Osteoblast (primary cell): ENCODE data around the gene PPP2R5C. TPM values are rescaled to one million over a fixed set of nuclear protein-coding genes. Genes with fewer than 3 reads are reported as not detected.

Experiments used
- DNase-seq: peaks from one replicate; pipeline ENCODE4 v3.0.0; 2011; ENCODE audit warnings: low spot score, mixed read lengths; ENCODE audit not compliant: insufficient read length; ENCODE audit errors: missing footprints
- H2AFZ ChIP-seq: 2 replicates; pipeline ENCODE4 v1.6.0; 2011; ENCODE audit warnings: mild to moderate bottlenecking, low read length
- H3K27ac ChIP-seq: 2 replicates; pipeline ENCODE4 v1.5.1; 2011; ENCODE audit warnings: mild to moderate bottlenecking, low read depth, low read length, moderate library complexity
- H3K27me3 ChIP-seq: 2 replicates; pipeline ENCODE4 v1.6.0; 2012; ENCODE audit warnings: mild to moderate bottlenecking, control low read depth, inconsistent platforms, low read length, moderate library complexity; ENCODE audit not compliant: insufficient read depth
- H3K36me3 ChIP-seq: 2 replicates; pipeline ENCODE4 v1.5.1; 2011; ENCODE audit warnings: mild to moderate bottlenecking, low read length, control low read depth, moderate library complexity; ENCODE audit not compliant: insufficient read depth
- H3K4me1 ChIP-seq: 2 replicates; pipeline ENCODE4 v1.5.1; 2011; ENCODE audit warnings: mild to moderate bottlenecking, low read length, control low read depth, moderate library complexity; ENCODE audit not compliant: insufficient read depth
- H3K4me2 ChIP-seq: 2 replicates; pipeline ENCODE4 v1.6.0; 2011; ENCODE audit warnings: mild to moderate bottlenecking, low read length; ENCODE audit not compliant: insufficient read depth
- H3K4me3 ChIP-seq: fragments of 200-600 bp; sonication (generic); 3 replicates; pipeline ENCODE4 v1.5.1; 2012; ENCODE audit warnings: mild to moderate bottlenecking, low read length, inconsistent platforms; ENCODE audit not compliant: insufficient read depth
- H3K79me2 ChIP-seq: 2 replicates; pipeline ENCODE4 v1.6.0; 2012; ENCODE audit warnings: mild to moderate bottlenecking, low read length, control low read depth, inconsistent platforms; ENCODE audit not compliant: insufficient read depth
- H3K9me3 ChIP-seq: 2 replicates; pipeline ENCODE4 v1.5.1; 2011; ENCODE audit warnings: low read depth, low read length, control low read depth
- H4K20me1 ChIP-seq: 2 replicates; pipeline ENCODE4 v1.6.0; 2012; ENCODE audit warnings: mild to moderate bottlenecking, low read length, control low read depth; ENCODE audit not compliant: insufficient read depth
- CTCF ChIP-seq: IDR thresholded peaks from 2 replicates; pipeline ENCODE4 v1.5.1; 2011; ENCODE audit warnings: mild to moderate bottlenecking, low read depth, low read length, moderate library complexity; ENCODE audit errors: extremely low read depth
- total RNA-seq: library from RNA; depleted of rRNA; stranded (reverse); fragments of >200 nt; gene quantifications from 2 replicates; pipeline ENCODE4 v1.2.3, GENCODE V29; 2012

The PPP2R5C gene
- total RNA-seq, 1 donor, result 101 TPM

DNA sequence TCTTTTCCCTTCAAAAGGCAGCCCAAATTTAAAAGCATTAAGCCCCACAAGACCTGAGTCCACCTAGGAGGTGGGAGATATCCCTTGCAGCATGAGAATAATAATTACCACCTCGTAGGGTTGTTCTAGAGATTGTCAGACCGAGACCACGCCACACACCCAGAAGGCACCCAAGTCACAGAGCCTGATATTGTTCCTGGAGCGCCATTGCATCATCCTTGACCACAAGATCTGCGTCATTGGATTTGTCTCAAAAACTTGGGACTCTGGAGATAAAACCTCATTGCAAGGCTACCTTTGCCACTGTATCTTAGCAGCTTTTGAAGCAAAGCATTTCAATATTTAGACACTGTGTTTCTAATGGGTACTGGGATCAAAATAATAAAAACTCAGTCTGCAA lies 29.4 kb upstream of the PPP2R5C start:
- no peak overlapping the region for H3K4me3 ChIP-seq
- no peak for TF ChIP-seq CTCF
- H3K4me1 ChIP-seq, result peaks cover 9% of the 10 kb centered on the region
- no peak overlapping the region for H3K27ac ChIP-seq
- H2AFZ ChIP-seq, result no peak overlapping the region
- H3K4me2 ChIP-seq, result no peak overlapping the region
- H3K9me3 ChIP-seq, result peaks cover 6% of the 10 kb centered on the region
- H4K20me1 ChIP-seq, result no peaks in the 10 kb centered on the region
- H3K79me2 ChIP-seq, result no peaks in the 10 kb centered on the region
- peak; percentile 19 for DNase-seq
- peaks cover under 1% of the 10 kb centered on the region for H3K27me3 ChIP-seq
- H3K36me3 ChIP-seq, result no peaks in the 10 kb centered on the region

DNA sequence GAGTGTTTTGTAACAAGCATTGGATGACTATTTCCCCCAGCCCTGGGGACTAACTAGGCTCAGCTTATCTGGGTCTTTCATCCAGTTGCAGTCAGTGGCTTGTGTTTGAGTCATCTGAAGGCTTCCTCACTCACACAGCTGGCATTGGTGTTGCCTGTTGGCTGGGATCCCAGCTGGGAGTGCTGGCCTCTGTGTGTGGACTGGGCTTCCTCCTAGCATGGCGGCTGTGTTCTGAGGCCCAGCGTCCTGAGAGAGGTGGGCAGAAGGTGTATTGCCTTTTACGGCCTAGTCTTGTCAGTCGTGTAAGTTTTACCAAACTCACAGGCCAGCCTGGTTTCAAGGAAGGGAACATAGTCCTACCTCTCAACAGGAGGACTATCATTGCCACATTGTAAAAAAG lies 28.3 kb upstream of the PPP2R5C start:
- H3K9me3 ChIP-seq, result peaks cover 6% of the 10 kb centered on the region
- H3K4me3 ChIP-seq, result no peak overlapping the region
- H3K36me3 ChIP-seq, result no peaks in the 10 kb centered on the region
- no peak overlapping the region for H3K27ac ChIP-seq
- peaks cover 11% of the 10 kb centered on the region for H3K27me3 ChIP-seq
- peak; percentile 23 for DNase-seq
- H3K79me2 ChIP-seq, result no peaks in the 10 kb centered on the region
- no peak overlapping the region for H3K4me2 ChIP-seq
- no peak overlapping the region for H2AFZ ChIP-seq
- TF ChIP-seq CTCF, result no peak
- H3K4me1 ChIP-seq, result peaks cover 9% of the 10 kb centered on the region
- no peaks in the 10 kb centered on the region for H4K20me1 ChIP-seq

GRCh38 chr14:101734246-101734847 lies 27.2 kb upstream of the PPP2R5C start:
- Histone ChIP-seq H3K4me1 (peaks cover 9% of the 10 kb centered on the region), H4K20me1 (no peaks in the 10 kb centered on the region)
- peak; percentile 38 for DNase-seq

GRCh38 chr14:101735453-101735852 lies 26.1 kb upstream of the PPP2R5C start:
- TF ChIP-seq CTCF, result no peak

More at GRCh38 chr14:101734246-101734847, 27.2 kb upstream of the PPP2R5C start:
- Histone ChIP-seq H3K27ac (no peak overlapping the region), H3K36me3 (no peaks in the 10 kb centered on the region), H3K79me2 (no peaks in the 10 kb centered on the region), H3K4me2 (no peak overlapping the region), H2AFZ (no peak overlapping the region), H3K4me3 (no peak overlapping the region), H3K9me3 (peaks cover 6% of the 10 kb centered on the region), H3K27me3 (peaks cover 11% of the 10 kb centered on the region)
- no peak for TF ChIP-seq CTCF

More at GRCh38 chr14:101735453-101735852, 26.1 kb upstream of the PPP2R5C start:
- no peak for DNase-seq
- Histone ChIP-seq H3K27me3 (peaks cover 11% of the 10 kb centered on the region), H3K9me3 (peaks cover 7% of the 10 kb centered on the region), H3K27ac (no peak overlapping the region), H3K4me2 (no peak overlapping the region), H3K4me3 (no peak overlapping the region), H4K20me1 (no peaks in the 10 kb centered on the region), H3K79me2 (no peaks in the 10 kb centered on the region), H2AFZ (no peak overlapping the region), H3K36me3 (no peaks in the 10 kb centered on the region), H3K4me1 (peaks cover 9% of the 10 kb centered on the region)
